MM.1S (cell line): ENCODE data around the gene ULK2.

ENCODE experiments used
- EZH2 ChIP-seq: fragments of 300-600 bp; sonication (generic); optimal IDR thresholded peaks from 2 replicates; pipeline ENCODE3; 2017; ENCODE audit warnings: low read depth, mild to moderate bottlenecking, antibody characterized with exemption, low read length, mixed read lengths
- EZH2phosphoT487 ChIP-seq: fragments of 300-600 bp; sonication (generic); IDR thresholded peaks from 2 replicates; pipeline ENCODE4 v1.6.1; 2018; ENCODE audit warnings: antibody characterized with exemption, low read length
- TF ChIP-seq, protein P1 (sequence below): fragments of 300-600 bp; sonication (generic); IDR thresholded peaks from 2 replicates; pipeline ENCODE4 v1.5.1; 2016; ENCODE audit warnings: antibody characterized with exemption, low read length, mixed read lengths

DNA sequence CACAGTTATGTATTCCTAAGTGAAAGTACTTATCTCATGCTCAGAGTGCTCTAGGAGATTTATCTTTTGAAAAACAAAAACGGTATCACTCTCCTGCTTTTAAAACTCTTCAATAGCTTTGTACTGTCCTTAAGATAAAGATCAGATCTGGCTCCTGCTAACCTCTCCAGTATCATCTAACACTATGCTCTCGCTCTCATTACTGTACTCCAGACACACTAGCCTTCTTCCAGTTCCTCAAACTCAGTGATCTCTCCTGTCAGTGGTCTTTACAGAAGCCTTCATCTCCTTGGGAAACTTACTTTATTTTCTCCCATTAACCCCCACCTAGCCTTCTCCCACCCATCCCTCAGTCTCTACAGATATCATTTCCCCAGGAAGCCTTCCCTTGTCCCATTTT, 10.1 kb downstream of the ULK2 start:
- TF ChIP-seq, protein P1, sequence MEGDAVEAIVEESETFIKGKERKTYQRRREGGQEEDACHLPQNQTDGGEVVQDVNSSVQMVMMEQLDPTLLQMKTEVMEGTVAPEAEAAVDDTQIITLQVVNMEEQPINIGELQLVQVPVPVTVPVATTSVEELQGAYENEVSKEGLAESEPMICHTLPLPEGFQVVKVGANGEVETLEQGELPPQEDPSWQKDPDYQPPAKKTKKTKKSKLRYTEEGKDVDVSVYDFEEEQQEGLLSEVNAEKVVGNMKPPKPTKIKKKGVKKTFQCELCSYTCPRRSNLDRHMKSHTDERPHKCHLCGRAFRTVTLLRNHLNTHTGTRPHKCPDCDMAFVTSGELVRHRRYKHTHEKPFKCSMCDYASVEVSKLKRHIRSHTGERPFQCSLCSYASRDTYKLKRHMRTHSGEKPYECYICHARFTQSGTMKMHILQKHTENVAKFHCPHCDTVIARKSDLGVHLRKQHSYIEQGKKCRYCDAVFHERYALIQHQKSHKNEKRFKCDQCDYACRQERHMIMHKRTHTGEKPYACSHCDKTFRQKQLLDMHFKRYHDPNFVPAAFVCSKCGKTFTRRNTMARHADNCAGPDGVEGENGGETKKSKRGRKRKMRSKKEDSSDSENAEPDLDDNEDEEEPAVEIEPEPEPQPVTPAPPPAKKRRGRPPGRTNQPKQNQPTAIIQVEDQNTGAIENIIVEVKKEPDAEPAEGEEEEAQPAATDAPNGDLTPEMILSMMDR = no peak
- TF ChIP-seq EZH2phosphoT487 (no peak), EZH2 (no peak)
